H54 (cell line): ENCODE data around the gene POLE.
"Not testable (repeated sequence)": the region's sequence is repeated elsewhere in the genome, so short reads cannot be mapped to it uniquely, and the experiment has no call there.

ENCODE experiments used
- DNase-seq: peaks from one replicate; pipeline ENCODE4 v3.0.0; 2011; ENCODE audit warnings: low spot score, mixed read lengths; ENCODE audit not compliant: insufficient read length
- FAIRE-seq: peaks from 3 replicates; lab custom pipeline; 2011; peaks lifted over from hg19 to GRCh38; lab: Jason Lieb, UNC
- POLR2A ChIP-seq: IDR thresholded peaks from 2 replicates; pipeline ENCODE4 v1.6.1; 2011; ENCODE audit warnings: low read depth, mild to moderate bottlenecking, low read length

Gene POLE

GRCh38 chr12:132604668-132605441 is 82.3 kb downstream of the POLE start:
- TF ChIP-seq POLR2A = no peak
- no peak for DNase-seq
- no peak for FAIRE-seq

DNA sequence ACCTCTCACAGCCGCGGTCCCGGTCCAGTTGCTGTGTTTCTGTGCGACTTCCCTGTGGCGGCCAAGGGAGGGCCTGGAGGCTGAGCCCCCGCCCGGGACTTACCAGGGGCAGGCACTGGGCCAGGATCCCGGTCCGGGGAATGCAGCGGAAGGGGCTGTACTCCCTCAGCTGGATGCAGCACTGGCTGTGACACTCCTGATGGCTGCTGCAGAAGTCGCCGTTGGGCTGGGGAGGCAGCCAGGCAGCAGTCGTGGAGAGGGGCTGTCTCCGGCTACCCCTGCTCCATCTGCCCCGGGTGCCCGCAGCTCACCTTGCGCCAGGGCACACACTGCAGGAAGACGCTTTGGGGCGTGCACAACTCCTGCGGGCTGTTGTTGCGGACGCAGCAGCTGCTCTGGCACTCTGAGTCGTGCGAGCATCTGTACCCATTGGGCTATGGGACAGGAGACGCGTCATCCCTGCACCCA is 83.0 kb downstream of the POLE start:
- DNase-seq (no peak), FAIRE-seq (no peak)
- no peak for TF ChIP-seq POLR2A

DNA sequence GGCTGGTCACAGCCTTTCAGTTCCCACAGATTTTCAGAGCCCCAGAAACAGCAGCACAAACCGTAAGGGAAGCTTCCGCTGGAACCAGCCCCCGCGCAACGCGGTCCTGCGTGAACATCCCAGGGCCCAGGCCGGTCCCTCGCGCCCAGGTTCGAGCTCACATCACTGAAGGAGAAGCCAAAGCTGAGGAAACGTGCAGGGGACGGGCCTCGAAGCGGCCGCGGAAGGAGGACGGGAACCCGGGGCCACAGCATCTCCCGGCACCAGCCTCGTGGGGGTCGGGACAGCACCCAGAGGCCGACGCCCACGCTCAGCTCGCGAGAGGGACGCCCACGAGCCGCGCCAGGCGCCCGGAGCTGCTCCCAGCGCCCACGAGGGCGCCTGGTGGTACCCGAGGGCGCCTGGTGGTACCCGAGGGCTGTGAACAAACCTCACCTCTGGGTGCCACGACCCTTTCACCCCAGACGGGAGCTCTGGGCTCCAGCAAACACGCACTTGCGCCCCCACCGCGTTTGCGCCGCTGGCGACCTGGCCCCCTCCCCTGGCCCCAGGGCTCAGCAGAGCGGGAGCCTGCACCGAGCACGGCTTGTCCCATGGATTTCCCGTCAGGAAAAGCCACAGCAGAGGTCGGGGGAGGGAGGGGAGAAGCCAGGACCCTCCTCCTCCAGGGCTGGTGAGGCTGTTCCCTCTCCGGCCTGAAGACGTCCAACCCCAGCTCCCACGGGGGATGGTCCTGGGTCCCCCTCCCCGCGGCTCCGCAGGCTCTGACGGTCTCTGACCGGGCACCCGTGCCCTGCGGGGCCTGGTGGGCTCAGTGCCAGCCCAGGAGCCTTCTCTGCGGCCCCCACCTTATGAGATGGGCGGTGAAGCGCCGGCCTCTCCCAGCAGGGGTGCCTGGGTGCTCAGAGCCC is 83.6 kb downstream of the POLE start:
- DNase-seq = no peak
- no peak for TF ChIP-seq POLR2A
- FAIRE-seq = no peak

DNA sequence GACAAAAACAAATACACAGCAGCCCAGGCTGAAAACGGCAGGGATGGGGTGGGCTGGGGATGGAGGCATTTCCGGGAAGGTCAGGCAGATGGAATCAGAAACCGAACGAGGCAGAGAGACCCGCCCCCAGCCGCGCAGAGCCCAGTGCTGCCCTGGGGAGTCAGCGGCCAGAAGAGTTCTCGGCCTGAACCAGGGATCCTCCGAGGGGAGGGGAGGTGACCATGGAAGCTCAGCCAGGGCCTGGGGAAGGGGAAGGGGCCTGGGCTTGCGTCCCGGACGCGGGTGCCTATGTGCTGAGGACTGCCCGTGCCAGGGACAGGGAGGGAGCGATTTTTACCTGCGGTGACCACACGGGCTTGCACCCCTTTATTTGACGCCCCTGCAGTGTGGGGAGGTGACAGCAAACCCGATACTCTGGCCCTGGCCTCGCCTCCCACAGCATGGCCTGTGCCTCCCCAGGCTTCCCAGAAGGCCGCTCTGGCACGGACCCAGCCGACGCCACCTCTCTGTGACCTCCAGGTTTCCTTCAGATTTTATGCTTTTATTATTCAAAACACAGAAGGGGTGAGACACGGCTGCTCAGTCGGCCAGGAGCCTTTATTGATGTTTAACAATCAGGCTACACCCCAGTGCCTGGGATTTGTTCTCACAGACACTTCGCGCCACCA is 84.4 kb downstream of the POLE start:
- no peak for TF ChIP-seq POLR2A
- DNase-seq = no peak
- no peak for FAIRE-seq

- FAIRE-seq (no peak), DNase-seq (no peak)
- TF ChIP-seq POLR2A = no peak
Observed at GRCh38 chr12:132601171-132601883, 85.8 kb downstream of the POLE start.

- FAIRE-seq = no peak
- TF ChIP-seq POLR2A = no peak
- DNase-seq = peak; percentile 74
Observed at GRCh38 chr12:132600048-132601032, 86.8 kb downstream of the POLE start.

DNA sequence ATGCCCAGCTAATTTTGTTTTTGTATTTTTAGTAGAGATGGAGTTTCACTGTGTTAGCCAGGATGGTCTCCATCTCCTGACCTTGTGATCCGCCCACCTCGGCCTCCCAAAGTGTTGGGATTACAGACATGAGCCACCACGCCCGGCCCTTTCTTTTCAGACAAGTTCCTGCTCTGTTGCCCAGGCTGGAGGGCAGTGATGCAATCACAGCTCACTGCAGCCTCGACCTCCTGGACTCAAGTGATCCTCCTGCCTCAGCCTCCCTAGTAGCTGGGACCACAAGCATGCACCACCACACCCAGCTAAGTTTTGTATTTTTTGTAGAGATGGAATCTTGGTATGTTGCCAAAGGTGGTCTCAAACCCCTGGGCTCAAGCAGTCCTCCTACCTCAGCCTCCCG is 87.6 kb downstream of the POLE start:
- FAIRE-seq = not testable (repeated sequence)

GRCh38 chr12:132597333-132598316 is 89.5 kb downstream of the POLE start:
- DNase-seq (no peak), FAIRE-seq (no peak)
- TF ChIP-seq POLR2A = no peak

More for the DNA sequence above, 87.6 kb downstream of the POLE start:
- DNase-seq = not testable (repeated sequence)

GRCh38 chr12:132596016-132596415 is 91.1 kb downstream of the POLE start:
- no peak; the same call in 1 of the 2 replicates for TF ChIP-seq POLR2A
- DNase-seq (peak; percentile 62), FAIRE-seq (no peak)

- TF ChIP-seq POLR2A = no peak
- FAIRE-seq = no peak
- DNase-seq = no peak
Observed at GRCh38 chr12:132595183-132595582, 92.0 kb downstream of the POLE start.

DNA sequence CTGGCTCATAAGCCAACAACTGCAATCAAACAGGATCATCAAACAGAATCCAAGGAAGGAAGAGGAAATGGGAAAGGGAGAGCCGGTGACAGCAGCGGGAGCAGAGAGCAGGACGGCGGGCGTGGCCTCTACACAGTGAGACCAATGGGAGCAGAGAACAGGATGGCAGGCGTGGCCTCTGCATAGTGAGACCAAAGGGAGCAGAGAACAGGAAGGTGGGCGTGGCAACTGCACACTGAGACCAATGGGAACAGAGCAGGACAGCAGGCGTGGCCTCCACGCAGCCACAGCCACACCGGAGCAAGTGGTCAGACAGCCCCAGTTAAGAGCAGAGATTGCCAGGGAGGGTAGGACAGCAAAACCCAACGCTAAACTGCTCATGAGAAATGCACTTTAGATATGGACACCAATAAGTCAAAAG is 93.2 kb downstream of the POLE start:
- FAIRE-seq = peak; percentile 96
- DNase-seq = peak; percentile 98
- TF ChIP-seq POLR2A = peak; percentile 39; the same call in 1 of the 2 replicates

DNA sequence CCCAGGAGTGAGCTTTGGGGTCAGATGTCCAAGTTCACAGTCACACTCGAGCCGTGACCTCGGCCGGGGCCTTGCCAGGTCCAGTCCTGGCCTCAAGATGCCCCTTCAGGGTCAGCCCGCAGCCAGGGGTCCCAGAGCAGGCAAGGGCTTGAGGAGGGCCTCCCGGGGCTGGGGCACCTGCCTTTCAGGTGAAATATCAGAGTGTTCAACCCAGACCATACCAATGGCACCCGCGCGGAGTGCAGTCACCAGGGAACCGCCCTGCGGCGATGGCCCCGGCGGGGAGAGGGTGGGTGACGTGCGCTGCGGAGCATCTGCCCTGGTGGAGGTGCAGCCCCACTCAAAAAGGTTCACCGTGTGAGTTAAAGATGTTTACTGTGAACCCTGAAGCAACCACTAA is 93.6 kb downstream of the POLE start:
- DNase-seq (no peak), FAIRE-seq (no peak)
- TF ChIP-seq POLR2A = no peak
